OCI-LY3 (cell line): Measurements from ENCODE around the gene CMTM4.

Experiments used
- EZH2phosphoT487 ChIP-seq: fragments of 200-600 bp; shearing (Covaris generic); IDR thresholded peaks from 2 replicates; pipeline ENCODE4 v1.6.1; 2018; ENCODE audit warnings: antibody characterized with exemption, mixed run types, low read depth
- TF ChIP-seq, protein P1 (sequence below): fragments of 200-600, 300-600 bp; sonication (generic); IDR thresholded peaks from 2 replicates; pipeline ENCODE4 v1.5.1; 2014; ENCODE audit warnings: antibody characterized with exemption, low read length, low read depth

DNA sequence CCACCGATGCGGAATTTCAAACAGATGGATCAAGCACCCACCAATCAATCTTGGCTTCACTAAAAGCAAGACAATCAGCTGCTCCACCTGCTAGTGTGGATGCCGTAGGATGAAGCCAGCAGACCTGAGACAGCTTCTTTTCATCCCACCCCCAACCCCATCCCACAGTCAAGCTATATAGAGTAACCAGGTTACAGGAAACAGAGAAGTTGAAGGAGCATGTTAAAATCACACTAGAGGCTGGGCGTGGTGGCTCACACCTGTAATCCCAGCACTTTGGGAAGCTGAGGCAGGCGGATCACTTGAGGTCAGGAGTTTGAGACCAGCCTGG is 37.7 kb downstream of the CMTM4 start:
- TF ChIP-seq, protein P1, sequence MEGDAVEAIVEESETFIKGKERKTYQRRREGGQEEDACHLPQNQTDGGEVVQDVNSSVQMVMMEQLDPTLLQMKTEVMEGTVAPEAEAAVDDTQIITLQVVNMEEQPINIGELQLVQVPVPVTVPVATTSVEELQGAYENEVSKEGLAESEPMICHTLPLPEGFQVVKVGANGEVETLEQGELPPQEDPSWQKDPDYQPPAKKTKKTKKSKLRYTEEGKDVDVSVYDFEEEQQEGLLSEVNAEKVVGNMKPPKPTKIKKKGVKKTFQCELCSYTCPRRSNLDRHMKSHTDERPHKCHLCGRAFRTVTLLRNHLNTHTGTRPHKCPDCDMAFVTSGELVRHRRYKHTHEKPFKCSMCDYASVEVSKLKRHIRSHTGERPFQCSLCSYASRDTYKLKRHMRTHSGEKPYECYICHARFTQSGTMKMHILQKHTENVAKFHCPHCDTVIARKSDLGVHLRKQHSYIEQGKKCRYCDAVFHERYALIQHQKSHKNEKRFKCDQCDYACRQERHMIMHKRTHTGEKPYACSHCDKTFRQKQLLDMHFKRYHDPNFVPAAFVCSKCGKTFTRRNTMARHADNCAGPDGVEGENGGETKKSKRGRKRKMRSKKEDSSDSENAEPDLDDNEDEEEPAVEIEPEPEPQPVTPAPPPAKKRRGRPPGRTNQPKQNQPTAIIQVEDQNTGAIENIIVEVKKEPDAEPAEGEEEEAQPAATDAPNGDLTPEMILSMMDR = no peak
- TF ChIP-seq EZH2phosphoT487 = no peak
